Measurements from ENCODE around the gene ADGRD1. TPM values are rescaled to one million over a fixed set of nuclear protein-coding genes. Genes with fewer than 3 reads are reported as not detected.

The ADGRD1 gene
- total and polyA plus RNA-seq, 2 of the 8 experiments (the other 6 are each of a cell fraction or from before 2014, with no cell fraction given), result 0.36 to 0.48 TPM

DNA sequence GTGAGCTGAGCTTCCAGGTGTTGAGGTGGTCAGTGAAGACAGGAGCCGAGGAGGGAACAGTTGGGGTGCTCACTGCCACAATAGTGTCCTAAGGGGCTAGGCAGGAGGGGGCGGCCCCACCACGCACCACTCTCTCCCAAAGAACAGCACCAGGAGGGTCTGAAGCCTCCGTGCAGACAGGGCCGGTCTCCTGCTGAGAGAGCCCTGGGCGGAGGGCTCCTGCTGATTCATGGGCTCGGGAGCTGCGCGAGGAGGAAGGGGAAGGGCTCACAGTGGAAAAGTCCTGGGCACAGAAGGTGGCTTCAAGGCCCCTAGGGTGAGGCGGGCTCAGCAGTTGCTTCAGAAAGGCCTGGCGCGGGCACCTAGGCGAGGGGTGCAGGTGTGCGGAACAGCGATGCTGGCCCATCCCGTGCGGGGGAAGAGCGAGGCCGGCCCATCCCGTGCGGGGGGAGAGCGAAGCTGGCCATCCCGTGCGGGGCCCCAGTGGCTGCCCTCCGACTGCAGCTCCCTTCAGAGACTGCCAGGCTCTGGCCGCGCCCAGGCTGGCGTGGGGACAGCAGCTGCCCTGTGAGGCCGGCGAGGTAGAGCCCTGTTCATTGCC, 176.7 kb downstream of the ADGRD1 start (continued):
- TF ChIP-seq EGR1 (IDR thresholded peaks at IDR 0.05; ENCODE audit: borderline replicate concordance, low read depth, low read length) (no peak), TCF12 (IDR thresholded peaks at IDR 0.05; ENCODE audit: low read depth, low read length) (no peak), EP300 (IDR thresholded peaks at IDR 0.05; ENCODE audit: borderline replicate concordance in 1 of 2, low read depth in 2 of 2, low read length in 2 of 2) (no peak), NANOG (IDR thresholded peaks at IDR 0.05; ENCODE audit: insufficient read depth, low read depth, low read length, poor library complexity, severe bottlenecking) (no peak)

Data from H1 (cell line).